GM18498 (cell line): Measurements from ENCODE around the gene PDCD6IP.
A peak's percentile ranks its signal among the peaks of the same experiment; 100 is the strongest.
"Not testable (repeated sequence)": the region's sequence is repeated elsewhere in the genome, so short reads cannot be mapped to it uniquely, and the experiment has no call there.

Experiments used
- ATAC-seq: cut with Tn5 transposase; IDR thresholded peaks from one replicate; pipeline ENCODE4 v1.9.1; 2021; ENCODE audit warnings: mild to moderate bottlenecking, moderate library complexity; ENCODE audit not compliant: unreplicated experiment

The PDCD6IP gene

GRCh38 chr3:33798418-33799201 lies at the start of gene PDCD6IP:
TSS of gene PDCD6IP (plus strand) at chr3:33798630. CDS start at chr3:33798729, 99 bp downstream.
- ATAC-seq = peak; percentile 87

- ATAC-seq = no peak
Measured at GRCh38 chr3:33749546-33750210, 48.8 kb upstream of the PDCD6IP start.

- ATAC-seq = no peak
Measured at GRCh38 chr3:33750211-33750548, 48.2 kb upstream of the PDCD6IP start.

GRCh38 chr3:33751336-33751735 lies 47.1 kb upstream of the PDCD6IP start:
- ATAC-seq = no peak

GRCh38 chr3:33754391-33754790 lies 44.0 kb upstream of the PDCD6IP start:
- ATAC-seq = not testable (repeated sequence)

GRCh38 chr3:33758281-33758680 lies 40.1 kb upstream of the PDCD6IP start:
- ATAC-seq = no peak

GRCh38 chr3:33758864-33759263 lies 39.6 kb upstream of the PDCD6IP start:
- ATAC-seq = no peak

- ATAC-seq = no peak
Measured at GRCh38 chr3:33768578-33769330, 29.7 kb upstream of the PDCD6IP start.

- ATAC-seq = no peak
Measured at GRCh38 chr3:33773637-33774036, 24.8 kb upstream of the PDCD6IP start.

GRCh38 chr3:33775363-33775762 lies 23.1 kb upstream of the PDCD6IP start:
- no peak for ATAC-seq

GRCh38 chr3:33777996-33778395 lies 20.4 kb upstream of the PDCD6IP start:
- no peak for ATAC-seq

- ATAC-seq = no peak
Measured at GRCh38 chr3:33779751-33780150, 18.7 kb upstream of the PDCD6IP start.

GRCh38 chr3:33781413-33781812 lies 17.0 kb upstream of the PDCD6IP start:
- ATAC-seq = not testable (repeated sequence)

- no peak for ATAC-seq
Measured at GRCh38 chr3:33786565-33787327, 11.7 kb upstream of the PDCD6IP start.

GRCh38 chr3:33787328-33788009 lies 11.0 kb upstream of the PDCD6IP start:
- peak; percentile 83 for ATAC-seq

- no peak for ATAC-seq
Measured at GRCh38 chr3:33789183-33789954, 9.1 kb upstream of the PDCD6IP start.

- ATAC-seq = no peak
Measured at GRCh38 chr3:33790091-33790490, 8.3 kb upstream of the PDCD6IP start.

GRCh38 chr3:33791477-33792166 lies 6.8 kb upstream of the PDCD6IP start:
- ATAC-seq = no peak
